Ovary (tissue), 9 donors: ENCODE data around the gene RASGEF1C. TPM values are rescaled to one million over a fixed set of nuclear protein-coding genes. Genes with fewer than 3 reads are reported as not detected.
A peak's percentile ranks its signal among the peaks of the same experiment; 100 is the strongest.

Experiments
- DNase-seq, 5 donors: peaks; one replicate each; pipeline ENCODE4 v3.0.0-alpha.2; 2019 to 2020
- H3K27ac ChIP-seq, 2 donors: fragments of 200-600 bp; one replicate each; pipeline versions ENCODE4 v1.5.1 to v1.8.0; 2019 to 2022
- H3K27me3 ChIP-seq: fragments of 200-600 bp; one replicate; pipeline ENCODE4 v1.8.0; 2022
- H3K36me3 ChIP-seq: fragments of 200-600 bp; sonication (generic); one replicate; pipeline ENCODE4 v1.5.1; 2019
- H3K4me1 ChIP-seq: one replicate; pipeline ENCODE4 v1.8.1; 2013; ENCODE audit warnings: mild to moderate bottlenecking, moderate library complexity; ENCODE audit not compliant: insufficient read depth
- H3K4me3 ChIP-seq: fragments of 200-600 bp; sonication (generic); one replicate; pipeline ENCODE4 v1.5.1; 2017
- H3K9me3 ChIP-seq, 2 donors: fragments of 200-600 bp in 1 of 2; sonication (generic) in 1 of 2; one replicate each; pipeline versions ENCODE4 v1.5.1 to v1.8.1; 2013 to 2019; ENCODE audit warnings: mild to moderate bottlenecking in 1 of 2, moderate library complexity in 1 of 2
- EP300 ChIP-seq: sonication (generic); formaldehyde crosslinking; IDR thresholded peaks from one replicate; pipeline ENCODE4 v1.6.1; 2017; ENCODE audit warnings: antibody characterized with exemption
- POLR2A ChIP-seq: fragments of 450-650 bp; IDR thresholded peaks from one replicate; pipeline ENCODE4 v1.6.1; 2017; ENCODE audit warnings: antibody characterized with exemption, mild to moderate bottlenecking, moderate library complexity
- WGBS, 3 donors: extraction: QIAGEN DNeasy Blood & Tissue Kit in 1 of 3; methylation state at CpG; one replicate each; pipeline versions ENCODE4 v1.1.5 to v1.1.7; 2013 to 2017; 5-methylcytosine and 5-hydroxymethylcytosine counted together
- intact Hi-C, 4 donors: fragments of 100-400 bp; cut with DNase I; formaldehyde crosslinking; loops; one replicate each; pipeline versions ENCODE4 v1.11.0 to v1.15.1; 2022 to 2023
- polyA plus RNA-seq, 2 donors: library from polyadenylated mRNA; stranded (reverse); fragments of 200-250 nt in 1 of 2; fragments of 350-450 nt in 1 of 2; fragmentation: Illumina TruSeq in 1 of 2; extraction: RNeasy Lipid Tissue Mini Kit (QIAGEN cat#74804) in 1 of 2; gene quantifications; one replicate each; pipeline ENCODE4 v1.2.3, GENCODE V29; 2013 to 2014
- total RNA-seq, 7 donors: library from RNA; depleted of rRNA in 2 of 7; stranded (reverse); fragments of >200 nt in 2 of 7; fragmentation: NEBNext Ultra II Directional in 3 of 7; extraction: Animal tissue kit (Norgen Biotek cat#: 25700) in 3 of 7; gene quantifications; one replicate each; pipeline versions ENCODE4 v1.1.0 to v1.2.4, GENCODE V29; 2016 to 2023
- TF ChIP-seq, protein P1 (sequence below), 3 donors: fragments of 450-650 bp in 2 of 3; fragments of 200-600 bp in 1 of 3; IDR thresholded peaks; one replicate each; pipeline versions ENCODE4 v1.5.1 to v1.8.0; 2016 to 2022; ENCODE audit warnings: antibody characterized with exemption in 3 of 3, mild to moderate bottlenecking in 1 of 3
- donor health status: DM: no; HTN: no; CAD: no; lungs with moderate emphysema.
- donor health status: DM: no; HTN: no; CAD: no.
- donor health status: Bipolar disorder and iron deficiency.
- donor health status: DM: yes; HTN: yes; CAD: no.
- donor health status: DM: no; HTN: no; CAD: no.
- donor health status: DM: yes; HTN: yes; CAD: no.

RASGEF1C gene
- total and polyA plus RNA-seq, 9 donors = 0.13 to 0.97 (median 0.38) TPM; not detected in 2

DNA sequence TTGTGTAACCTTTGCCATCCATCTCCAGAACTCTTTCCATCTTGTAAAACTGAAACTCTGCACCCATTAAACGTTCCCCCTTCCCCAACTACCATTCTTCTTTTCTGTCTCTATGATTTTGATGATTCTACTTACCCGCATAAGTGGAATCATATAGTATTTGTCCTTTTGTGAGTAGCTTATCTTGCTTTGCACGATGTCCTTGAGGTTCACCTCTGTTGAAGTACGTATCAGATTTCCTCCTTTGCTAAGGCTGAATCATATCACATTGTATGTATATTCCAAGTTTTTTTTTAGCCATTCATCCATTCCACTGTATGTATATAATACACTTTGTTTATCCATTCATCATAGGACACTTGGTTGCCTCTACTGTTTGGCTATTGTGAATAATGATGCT, 134.5 kb downstream of the RASGEF1C start:
- WGBS, 3 donors = 70 to 82% (median 75%) methylated on average over 4 of the region's 4 CpGs
- TF ChIP-seq EP300 = no peak
- TF ChIP-seq POLR2A = no peak
- TF ChIP-seq, protein P1, sequence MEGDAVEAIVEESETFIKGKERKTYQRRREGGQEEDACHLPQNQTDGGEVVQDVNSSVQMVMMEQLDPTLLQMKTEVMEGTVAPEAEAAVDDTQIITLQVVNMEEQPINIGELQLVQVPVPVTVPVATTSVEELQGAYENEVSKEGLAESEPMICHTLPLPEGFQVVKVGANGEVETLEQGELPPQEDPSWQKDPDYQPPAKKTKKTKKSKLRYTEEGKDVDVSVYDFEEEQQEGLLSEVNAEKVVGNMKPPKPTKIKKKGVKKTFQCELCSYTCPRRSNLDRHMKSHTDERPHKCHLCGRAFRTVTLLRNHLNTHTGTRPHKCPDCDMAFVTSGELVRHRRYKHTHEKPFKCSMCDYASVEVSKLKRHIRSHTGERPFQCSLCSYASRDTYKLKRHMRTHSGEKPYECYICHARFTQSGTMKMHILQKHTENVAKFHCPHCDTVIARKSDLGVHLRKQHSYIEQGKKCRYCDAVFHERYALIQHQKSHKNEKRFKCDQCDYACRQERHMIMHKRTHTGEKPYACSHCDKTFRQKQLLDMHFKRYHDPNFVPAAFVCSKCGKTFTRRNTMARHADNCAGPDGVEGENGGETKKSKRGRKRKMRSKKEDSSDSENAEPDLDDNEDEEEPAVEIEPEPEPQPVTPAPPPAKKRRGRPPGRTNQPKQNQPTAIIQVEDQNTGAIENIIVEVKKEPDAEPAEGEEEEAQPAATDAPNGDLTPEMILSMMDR (IDR thresholded peaks at IDR 0.05) = no peak
- peaks cover 9% of the 10 kb centered on the region for H3K4me1 ChIP-seq
- no peaks in the 10 kb centered on the region for H3K27me3 ChIP-seq
- intact Hi-C loops = loop anchor here in 2 of 4 donors (10.0 kb wide), 1 partner anchor 170 kb away; the partner anchor contains the start of gene TBC1D9B (in 2 of the 2)
- no peak for DNase-seq
- H3K27ac ChIP-seq = no peak overlapping the region
- no peak overlapping the region for H3K4me3 ChIP-seq
- H3K36me3 ChIP-seq = no peaks in the 10 kb centered on the region
- H3K9me3 ChIP-seq = no peaks in the 10 kb centered on the region

DNA sequence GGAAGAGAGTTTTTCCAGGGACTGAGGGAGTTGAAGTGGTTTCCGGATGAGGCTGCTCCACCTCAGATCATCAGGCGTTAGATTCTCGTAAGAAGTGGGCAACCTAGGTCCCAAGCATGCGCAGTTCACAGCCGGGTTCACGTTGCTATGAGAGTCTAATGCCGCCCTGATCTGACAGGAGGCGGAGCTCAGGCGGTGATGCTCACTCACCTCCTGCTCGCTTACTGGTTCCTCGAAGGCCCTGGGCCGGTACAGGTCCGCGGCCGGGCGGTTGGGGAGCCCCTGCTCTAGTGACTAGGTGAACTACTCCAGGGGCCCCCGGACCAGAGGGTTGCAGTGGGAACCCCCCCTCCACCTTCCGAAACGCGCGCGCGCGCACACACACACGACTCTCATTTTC, 136.5 kb downstream of the RASGEF1C start:
- H3K27ac ChIP-seq = peak overlapping the region in 1 of 2 donors; percentile 98
- no peaks in the 10 kb centered on the region for H3K36me3 ChIP-seq
- no peaks in the 10 kb centered on the region for H3K27me3 ChIP-seq
- DNase-seq = peak in 4 of 5 donors; percentile 35 to 60 (median 54)
- 75 to 84% (median 80%) methylated on average over 25 of the region's 25 CpGs for WGBS, 3 donors
- H3K4me1 ChIP-seq = peaks cover 9% of the 10 kb centered on the region
- TF ChIP-seq POLR2A (no peak), EP300 (no peak)
- TF ChIP-seq, protein P1 (IDR thresholded peaks at IDR 0.05) = no peak
- no peaks in the 10 kb centered on the region for H3K9me3 ChIP-seq
- intact Hi-C loops = loop anchor here in 2 of 4 donors (10.0 kb wide), 1 partner anchor 168 kb away; the partner anchor contains the start of gene TBC1D9B (in 2 of the 2)
- peak overlapping the region; percentile 99 for H3K4me3 ChIP-seq

DNA sequence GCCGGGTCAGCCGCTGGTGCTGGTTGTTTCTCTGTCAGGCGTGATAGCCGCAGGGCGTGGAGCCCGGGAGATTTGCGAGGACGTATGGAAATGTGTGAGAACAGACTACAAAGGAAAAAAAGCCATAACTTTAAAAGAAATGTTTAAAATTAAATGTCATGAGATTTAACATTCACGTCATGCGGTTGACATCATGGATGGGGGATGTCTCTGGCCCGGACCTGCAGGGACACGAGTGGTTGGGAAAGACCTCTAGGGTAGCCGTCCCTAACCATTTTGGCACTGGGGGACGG, 136.8 kb downstream of the RASGEF1C start:
- intact Hi-C loops = loop anchor here in 2 of 4 donors (10.0 kb wide), 1 partner anchor 167 kb away; the partner anchor contains the start of gene TBC1D9B (in 2 of the 2)
- DNase-seq = no peak
- no peaks in the 10 kb centered on the region for H3K27me3 ChIP-seq
- no peaks in the 10 kb centered on the region for H3K9me3 ChIP-seq
- 10 to 15% (median 15%) methylated on average over 14 of the region's 14 CpGs for WGBS, 3 donors
- no peaks in the 10 kb centered on the region for H3K36me3 ChIP-seq
- H3K4me1 ChIP-seq = peaks cover 9% of the 10 kb centered on the region
- H3K27ac ChIP-seq = peak overlapping the region; percentile 76 to 98
- TF ChIP-seq EP300 (no peak), POLR2A (no peak)
- TF ChIP-seq, protein P1 (IDR thresholded peaks at IDR 0.05) = no peak
- peak overlapping the region; percentile 99 for H3K4me3 ChIP-seq

DNA sequence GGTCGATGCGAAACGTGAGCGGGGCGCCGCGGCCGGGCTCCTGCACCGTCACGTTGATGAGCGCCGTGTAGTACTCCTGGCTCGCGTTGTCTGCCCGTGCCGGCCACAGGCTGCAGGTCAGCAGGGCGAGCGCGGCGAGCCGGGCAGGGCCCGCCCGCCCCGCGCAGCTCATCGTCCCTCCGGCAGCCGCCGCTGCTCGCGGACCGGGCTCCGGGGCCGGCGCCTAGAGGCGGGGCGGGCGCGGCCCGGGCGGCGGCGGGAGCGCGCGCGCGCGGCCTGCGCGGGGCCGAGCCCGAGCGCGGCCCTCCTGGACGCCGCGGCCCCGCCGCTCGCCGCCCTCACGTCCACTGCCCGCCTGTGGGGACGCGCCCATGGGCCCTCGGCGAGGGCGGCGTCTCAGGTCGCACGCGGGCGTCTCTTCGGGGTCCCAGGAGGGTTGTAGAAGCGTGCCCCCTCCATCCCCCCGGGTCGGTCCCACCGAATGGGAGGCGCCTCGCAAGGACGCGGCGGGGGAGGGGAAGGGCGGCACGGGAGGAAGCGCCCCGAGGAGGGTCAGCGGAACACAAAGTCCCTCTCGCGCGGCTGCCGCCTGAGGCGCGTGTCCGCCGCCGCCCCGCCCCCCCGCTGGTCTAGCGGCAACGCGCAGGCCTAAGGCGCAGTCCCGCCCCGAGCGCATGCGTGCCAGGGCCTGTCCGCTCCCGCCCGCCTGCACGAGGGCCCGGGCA, 137.3 kb downstream of the RASGEF1C start, which contains the start of gene RNF130:
Gene RNF130 (minus strand): TSS at position 229 of the 725 bp plus-strand sequence. CDS start 57 bp downstream, at position 172.
- H3K4me1 ChIP-seq = peaks cover 9% of the 10 kb centered on the region
- peak; percentile 92 to 97 (median 95) for DNase-seq
- H3K27ac ChIP-seq = peak within 1 kb of the TSS; percentile 87 to 98
- no peaks in the 10 kb centered on the region for H3K9me3 ChIP-seq
- intact Hi-C loops = loop anchor here in 2 of 4 donors (10.0 kb wide), 1 partner anchor 167 kb away; the partner anchor contains the start of gene TBC1D9B (in 2 of the 2)
- WGBS, 3 donors = 0 to 1% (median 1%) methylated on average over 20 to 113 of the region's 113 CpGs
- no peaks in the 10 kb centered on the region for H3K36me3 ChIP-seq
- H3K27me3 ChIP-seq = no peaks in the 10 kb centered on the region
- TF ChIP-seq, protein P1 (IDR thresholded peaks at IDR 0.05) = no peak
- TF ChIP-seq POLR2A (peak; percentile 58), EP300 (no peak)
- H3K4me3 ChIP-seq = peak within 1 kb of the TSS; percentile 99
